Neutrophil (primary cell): ENCODE results near the gene CCDC170.
A peak's percentile ranks its signal among the peaks of the same experiment; 100 is the strongest.

ENCODE experiments used
- H3K27ac ChIP-seq: fragments of 200-600 bp; sonication (generic); 2 replicates; pipeline ENCODE4 v1.5.1; 2016; ENCODE audit warnings: mild to moderate bottlenecking, moderate library complexity
- H3K27me3 ChIP-seq: fragments of 200-600 bp; sonication (generic); 2 replicates; pipeline ENCODE4 v1.6.0; 2016; ENCODE audit warnings: mild to moderate bottlenecking
- H3K36me3 ChIP-seq: fragments of 200-600 bp; sonication (generic); 2 replicates; pipeline ENCODE4 v1.5.1; 2017
- H3K4me1 ChIP-seq, 2 experiments: fragments of 200-600 bp in 1 of 2; sonication (generic) in 1 of 2; 1 replicate in 1 of 2; 2 replicates in 1 of 2; pipeline versions ENCODE4 v1.5.1 to v1.6.1; 2013 to 2016; ENCODE audit warnings: low read depth in 1 of 2, low read length in 1 of 2, mild to moderate bottlenecking in 1 of 2, moderate library complexity in 1 of 2; ENCODE audit not compliant: control insufficient read depth in 1 of 2, insufficient read depth in 1 of 2
- H3K4me3 ChIP-seq, 2 experiments: fragments of 200-600 bp in 1 of 2; sonication (generic) in 1 of 2; 1 replicate in 1 of 2; 2 replicates in 1 of 2; pipeline ENCODE4 v1.5.1; 2013 to 2016; ENCODE audit warnings: low read depth in 1 of 2, low read length in 1 of 2, mild to moderate bottlenecking in 1 of 2, moderate library complexity in 1 of 2
- H3K9me3 ChIP-seq: fragments of 200-600 bp; sonication (generic); 2 replicates; pipeline ENCODE4 v1.5.1; 2016
- TF ChIP-seq, protein P1 (sequence below): fragments of 200-600 bp; sonication (generic); IDR thresholded peaks from 2 replicates; pipeline ENCODE4 v1.5.1; 2016; ENCODE audit warnings: antibody characterized with exemption

Gene CCDC170

DNA sequence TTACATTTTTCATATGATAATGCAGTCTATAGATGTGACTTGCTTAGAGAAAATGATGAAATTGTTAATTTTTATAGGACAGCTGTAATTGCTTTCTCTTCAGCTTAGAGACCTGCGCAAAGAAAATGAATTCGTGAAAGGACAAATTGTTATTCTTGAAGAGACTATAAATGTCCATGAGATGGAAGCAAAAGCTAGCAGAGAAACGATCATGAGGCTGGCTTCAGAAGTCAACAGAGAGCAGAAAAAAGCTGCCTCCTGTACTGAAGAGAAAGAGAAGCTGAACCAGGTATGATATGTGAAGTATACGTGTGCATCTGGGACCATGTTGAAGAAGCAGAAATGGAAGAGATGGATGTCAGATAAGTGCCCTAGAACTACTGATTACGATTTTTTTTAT lies 54.4 kb downstream of the CCDC170 start:
- no peaks in the 10 kb centered on the region for H3K9me3 ChIP-seq
- no peak overlapping the region for H3K4me3 ChIP-seq
- peaks cover 3% of the 10 kb centered on the region in 2 experiments for H3K4me1 ChIP-seq
- no peak overlapping the region for H3K27ac ChIP-seq
- H3K27me3 ChIP-seq, result no peaks in the 10 kb centered on the region
- H3K36me3 ChIP-seq, result no peaks in the 10 kb centered on the region
- TF ChIP-seq, protein P1, sequence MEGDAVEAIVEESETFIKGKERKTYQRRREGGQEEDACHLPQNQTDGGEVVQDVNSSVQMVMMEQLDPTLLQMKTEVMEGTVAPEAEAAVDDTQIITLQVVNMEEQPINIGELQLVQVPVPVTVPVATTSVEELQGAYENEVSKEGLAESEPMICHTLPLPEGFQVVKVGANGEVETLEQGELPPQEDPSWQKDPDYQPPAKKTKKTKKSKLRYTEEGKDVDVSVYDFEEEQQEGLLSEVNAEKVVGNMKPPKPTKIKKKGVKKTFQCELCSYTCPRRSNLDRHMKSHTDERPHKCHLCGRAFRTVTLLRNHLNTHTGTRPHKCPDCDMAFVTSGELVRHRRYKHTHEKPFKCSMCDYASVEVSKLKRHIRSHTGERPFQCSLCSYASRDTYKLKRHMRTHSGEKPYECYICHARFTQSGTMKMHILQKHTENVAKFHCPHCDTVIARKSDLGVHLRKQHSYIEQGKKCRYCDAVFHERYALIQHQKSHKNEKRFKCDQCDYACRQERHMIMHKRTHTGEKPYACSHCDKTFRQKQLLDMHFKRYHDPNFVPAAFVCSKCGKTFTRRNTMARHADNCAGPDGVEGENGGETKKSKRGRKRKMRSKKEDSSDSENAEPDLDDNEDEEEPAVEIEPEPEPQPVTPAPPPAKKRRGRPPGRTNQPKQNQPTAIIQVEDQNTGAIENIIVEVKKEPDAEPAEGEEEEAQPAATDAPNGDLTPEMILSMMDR, result no peak

DNA sequence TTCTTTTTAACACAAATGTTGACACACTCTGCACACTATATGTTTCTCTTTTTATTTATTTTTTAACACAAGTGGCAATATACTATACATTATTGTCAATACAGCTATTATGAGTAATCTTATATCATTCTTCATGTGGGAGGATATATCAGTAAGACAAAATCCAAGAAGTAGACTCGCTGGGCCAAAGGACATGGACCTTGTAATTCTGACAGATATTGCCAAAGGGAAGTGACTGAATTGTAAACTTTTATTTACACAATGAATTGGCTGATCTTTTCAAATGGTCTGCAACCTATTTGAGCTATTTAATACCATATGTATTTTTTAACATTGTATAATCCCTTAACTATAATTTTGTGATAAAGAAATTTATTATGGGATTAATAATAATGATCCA lies 56.0 kb downstream of the CCDC170 start:
- H3K9me3 ChIP-seq, result no peaks in the 10 kb centered on the region
- TF ChIP-seq, protein P1, result no peak

DNA sequence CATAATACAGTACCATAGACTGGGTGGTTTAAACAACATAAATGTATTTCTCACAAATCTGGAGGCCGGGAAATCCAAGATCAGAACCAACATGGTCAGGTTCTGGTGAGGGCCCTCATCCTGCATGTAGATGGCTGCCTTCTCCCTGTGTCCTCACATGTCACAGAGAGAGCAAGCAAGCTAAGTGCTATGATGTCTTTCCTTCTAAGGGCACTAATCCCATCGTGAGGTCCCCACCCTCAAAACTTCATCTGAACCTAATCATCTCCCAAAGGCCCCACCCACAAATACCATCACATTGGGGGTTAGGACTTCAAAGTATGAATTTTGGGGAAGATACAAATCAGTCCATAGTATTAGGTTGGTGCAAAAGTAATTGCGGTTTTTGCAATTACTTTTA lies 56.8 kb downstream of the CCDC170 start:
- H3K27me3 ChIP-seq, result no peaks in the 10 kb centered on the region
- TF ChIP-seq, protein P1, result no peak
- no peak overlapping the region for H3K27ac ChIP-seq
- no peaks in the 10 kb centered on the region for H3K9me3 ChIP-seq
- no peaks in the 10 kb centered on the region for H3K36me3 ChIP-seq
- H3K4me1 ChIP-seq, result peaks cover 9 to 14% of the 10 kb centered on the region in 2 experiments
- H3K4me3 ChIP-seq, result no peak overlapping the region

More for the DNA sequence above, 56.0 kb downstream of the CCDC170 start:
- no peaks in the 10 kb centered on the region for H3K27me3 ChIP-seq
- H3K4me1 ChIP-seq, result peaks cover 9 to 14% of the 10 kb centered on the region in 2 experiments
- H3K27ac ChIP-seq, result no peak overlapping the region
- H3K36me3 ChIP-seq, result no peaks in the 10 kb centered on the region
- no peak overlapping the region for H3K4me3 ChIP-seq

DNA sequence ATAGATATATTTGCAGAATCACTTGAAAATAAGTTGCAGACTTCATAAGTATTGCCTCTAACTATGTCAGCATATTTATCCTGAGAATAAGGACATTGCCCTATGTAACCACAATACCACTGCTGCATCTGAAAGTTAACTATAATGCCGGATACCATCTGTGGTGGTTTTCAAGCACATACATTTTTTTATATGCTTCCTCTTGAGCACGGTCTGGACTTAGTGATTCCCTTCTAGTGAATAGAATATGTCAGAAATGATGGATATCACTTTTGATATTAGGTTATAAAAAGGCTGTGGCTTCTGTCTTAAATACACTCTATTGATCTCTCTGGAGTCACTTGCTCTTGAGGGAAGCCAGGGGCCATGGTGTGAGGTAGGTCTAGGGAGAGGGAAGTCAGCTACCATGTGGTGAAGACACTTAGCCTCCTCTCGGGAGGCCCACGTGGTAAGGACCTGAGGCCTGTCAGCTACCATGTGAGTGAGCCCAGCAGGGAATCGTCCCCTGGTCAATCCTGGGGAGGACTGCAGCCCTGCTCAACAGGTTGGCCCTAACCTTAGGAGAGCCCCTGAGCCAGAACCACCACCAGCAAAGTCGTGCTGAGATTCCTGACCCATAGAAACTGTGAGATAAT lies 57.5 kb downstream of the CCDC170 start:
- peaks cover 9 to 14% of the 10 kb centered on the region in 2 experiments for H3K4me1 ChIP-seq
- TF ChIP-seq, protein P1, result no peak

DNA sequence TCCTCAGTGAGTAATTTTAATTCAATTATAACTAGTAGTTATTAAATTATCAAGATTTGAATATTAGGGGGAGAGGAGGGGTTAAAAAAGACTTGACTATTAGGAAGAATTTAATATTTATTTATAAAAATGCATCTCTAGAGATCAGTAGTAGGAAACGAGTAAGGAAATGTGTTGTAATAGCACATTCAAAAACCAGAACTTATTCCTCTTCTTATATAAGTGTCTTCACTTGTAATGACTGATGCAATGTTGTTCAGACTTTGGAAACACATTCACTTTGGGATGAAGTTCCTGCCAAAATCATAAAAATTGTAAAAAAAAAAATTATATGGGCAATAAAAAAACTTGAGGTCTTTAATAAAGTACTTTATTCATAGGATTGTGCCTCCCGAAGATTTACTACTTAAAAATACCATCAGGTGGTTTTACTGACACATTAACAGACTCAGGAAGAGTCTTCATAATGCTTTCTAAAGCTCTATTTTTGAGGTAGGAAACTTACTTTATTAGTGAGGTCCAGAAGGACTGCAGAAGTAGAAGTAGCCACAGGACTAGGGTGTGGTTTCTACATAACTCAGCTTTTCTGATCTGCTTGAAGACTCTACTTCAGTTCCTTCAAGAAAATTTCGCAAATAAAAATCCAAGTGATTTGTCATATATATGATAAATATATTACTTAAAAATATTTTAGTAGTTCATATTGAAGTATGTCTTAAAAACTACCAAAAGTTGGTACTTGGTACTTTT lies 59.8 kb downstream of the CCDC170 start:
- H3K4me3 ChIP-seq, result no peak overlapping the region
- H3K36me3 ChIP-seq, result no peaks in the 10 kb centered on the region
- H3K27ac ChIP-seq, result peak overlapping the region; percentile 34
- TF ChIP-seq, protein P1, result no peak
- H3K4me1 ChIP-seq, result peaks cover 9 to 14% of the 10 kb centered on the region in 2 experiments
- no peaks in the 10 kb centered on the region for H3K9me3 ChIP-seq
- H3K27me3 ChIP-seq, result no peaks in the 10 kb centered on the region

More for the DNA sequence above, 57.5 kb downstream of the CCDC170 start:
- H3K36me3 ChIP-seq, result no peaks in the 10 kb centered on the region
- H3K4me3 ChIP-seq, result no peak overlapping the region
- H3K9me3 ChIP-seq, result no peaks in the 10 kb centered on the region
- no peaks in the 10 kb centered on the region for H3K27me3 ChIP-seq
- no peak overlapping the region for H3K27ac ChIP-seq
